ENCODE measurements around the gene CAMTA1.

Gene CAMTA1

GRCh38 chr1:7135493-7135892 lies 350.2 kb downstream of the CAMTA1 start:
- no peaks in the 10 kb centered on the region for H3K9me3 ChIP-seq (ENCODE audit: insufficient read depth, low read length, severe bottlenecking)
- no peak for TF ChIP-seq EZH2 (IDR thresholded peaks at IDR 0.05; ENCODE audit: borderline replicate concordance, low read depth, low read length, severe bottlenecking)
- no peak for TF ChIP-seq CTCF (IDR thresholded peaks at IDR 0.05; ENCODE audit: borderline replicate concordance, extremely low read depth, low read length, poor library complexity, severe bottlenecking)
- no peak overlapping the region for H3K4me3 ChIP-seq (ENCODE audit: low read depth in 1 of 2, low read length in 2 of 2)
- ATAC-seq (ENCODE audit: insufficient read depth, low read depth) (no peak), DNase-seq (no peak)
- no peak overlapping the region for H3K4me2 ChIP-seq (ENCODE audit: insufficient read depth, low read length)
- H3K4me1 ChIP-seq (ENCODE audit: insufficient read depth, low read length): no peaks in the 10 kb centered on the region
- no peaks in the 10 kb centered on the region for H3K79me2 ChIP-seq (ENCODE audit: insufficient read depth, low read length)
- H2AFZ ChIP-seq (ENCODE audit: low read depth, low read length): no peak overlapping the region
- H3K27me3 ChIP-seq (ENCODE audit: insufficient read depth, low read length, poor library complexity): no peaks in the 10 kb centered on the region
- H3K9ac ChIP-seq (ENCODE audit: low read depth, low read length): no peak overlapping the region
- no peak overlapping the region for H3K27ac ChIP-seq (ENCODE audit: low read length)
- H4K20me1 ChIP-seq (ENCODE audit: insufficient read depth, low read length): no peaks in the 10 kb centered on the region
- H3K36me3 ChIP-seq (ENCODE audit: insufficient read depth, low read length): no peaks in the 10 kb centered on the region

GRCh38 chr1:7136166-7136953 lies 351.1 kb downstream of the CAMTA1 start:
- ATAC-seq (ENCODE audit: insufficient read depth, low read depth): no peak
- H3K9ac ChIP-seq (ENCODE audit: low read depth, low read length): no peak overlapping the region
- no peak overlapping the region for H3K4me3 ChIP-seq (ENCODE audit: low read depth in 1 of 2, low read length in 2 of 2)
- H3K36me3 ChIP-seq (ENCODE audit: insufficient read depth, low read length): no peaks in the 10 kb centered on the region
- H3K4me1 ChIP-seq (ENCODE audit: insufficient read depth, low read length): no peaks in the 10 kb centered on the region
- no peak overlapping the region for H3K27ac ChIP-seq (ENCODE audit: low read length)
- no peak overlapping the region for H3K4me2 ChIP-seq (ENCODE audit: insufficient read depth, low read length)
- TF ChIP-seq CTCF (IDR thresholded peaks at IDR 0.05; ENCODE audit: borderline replicate concordance, extremely low read depth, low read length, poor library complexity, severe bottlenecking) (no peak), EZH2 (IDR thresholded peaks at IDR 0.05; ENCODE audit: borderline replicate concordance, low read depth, low read length, severe bottlenecking) (no peak)
- no peaks in the 10 kb centered on the region for H3K9me3 ChIP-seq (ENCODE audit: insufficient read depth, low read length, severe bottlenecking)
- no peaks in the 10 kb centered on the region for H3K27me3 ChIP-seq (ENCODE audit: insufficient read depth, low read length, poor library complexity)
- no peak for DNase-seq
- H2AFZ ChIP-seq (ENCODE audit: low read depth, low read length): no peak overlapping the region
- H4K20me1 ChIP-seq (ENCODE audit: insufficient read depth, low read length): no peaks in the 10 kb centered on the region; the same call in 1 of the 2 replicates
- no peaks in the 10 kb centered on the region for H3K79me2 ChIP-seq (ENCODE audit: insufficient read depth, low read length)

- Histone ChIP-seq H2AFZ (ENCODE audit: low read depth, low read length) (no peak overlapping the region), H3K79me2 (ENCODE audit: insufficient read depth, low read length) (no peaks in the 10 kb centered on the region), H3K9me3 (ENCODE audit: insufficient read depth, low read length, severe bottlenecking) (no peaks in the 10 kb centered on the region), H3K4me3 (ENCODE audit: low read depth in 1 of 2, low read length in 2 of 2) (no peak overlapping the region), H3K27me3 (ENCODE audit: insufficient read depth, low read length, poor library complexity) (peaks cover 5% of the 10 kb centered on the region), H3K27ac (ENCODE audit: low read length) (no peak overlapping the region), H4K20me1 (ENCODE audit: insufficient read depth, low read length) (peaks cover 5% of the 10 kb centered on the region; the same call in 1 of the 2 replicates), H3K4me1 (ENCODE audit: insufficient read depth, low read length) (no peaks in the 10 kb centered on the region), H3K9ac (ENCODE audit: low read depth, low read length) (no peak overlapping the region), H3K36me3 (ENCODE audit: insufficient read depth, low read length) (no peaks in the 10 kb centered on the region), H3K4me2 (ENCODE audit: insufficient read depth, low read length) (no peak overlapping the region)
- TF ChIP-seq EZH2 (IDR thresholded peaks at IDR 0.05; ENCODE audit: borderline replicate concordance, low read depth, low read length, severe bottlenecking) (no peak), CTCF (IDR thresholded peaks at IDR 0.05; ENCODE audit: borderline replicate concordance, extremely low read depth, low read length, poor library complexity, severe bottlenecking) (no peak)
- ATAC-seq (ENCODE audit: insufficient read depth, low read depth) (no peak), DNase-seq (no peak)
Observed at GRCh38 chr1:7140251-7140650, 355.0 kb downstream of the CAMTA1 start.

All from DND-41 (cell line).